Lower leg skin (tissue), 4 donors: ENCODE measurements around the gene UEVLD. TPM values are rescaled to one million over a fixed set of nuclear protein-coding genes. Genes with fewer than 3 reads are reported as not detected.

Source experiments
- DNase-seq, 2 donors: peaks; one replicate each; pipeline ENCODE4 v3.0.0-alpha.2; 2019; ENCODE audit warnings: low spot score in 2 of 2
- H3K4me3 ChIP-seq: fragments of 200-600 bp; sonication (generic); 2 replicates; pipeline ENCODE4 v1.5.1; 2017; ENCODE audit warnings: mild to moderate bottlenecking, low read depth; ENCODE audit not compliant: poor library complexity, severe bottlenecking
- POLR2A ChIP-seq, 2 donors: fragments of 450-650 bp; IDR thresholded peaks; one replicate each; pipeline ENCODE4 v1.6.1; 2016 to 2017; ENCODE audit warnings: antibody characterized with exemption in 2 of 2, mild to moderate bottlenecking in 1 of 2, moderate library complexity in 1 of 2
- WGBS, 2 donors: methylation state at CpG; one replicate each; pipeline ENCODE4 v1.1.5; 2018; 5-methylcytosine and 5-hydroxymethylcytosine counted together
- intact Hi-C: fragments of 100-400 bp; cut with DNase I; formaldehyde crosslinking; loops from one replicate; pipeline ENCODE4 v1.15.0; 2023; ENCODE audit warnings: low total_unique reads
- total RNA-seq, 4 donors: library from RNA; depleted of rRNA; stranded (reverse); fragments of >200 nt; gene quantifications; one replicate each; pipeline ENCODE4 v1.1.0, GENCODE V29; 2016
- TF ChIP-seq, protein P1 (sequence below), 3 donors: fragments of 450-650 bp; IDR thresholded peaks; one replicate each; pipeline ENCODE4 v1.5.1; 2016; ENCODE audit warnings: antibody characterized with exemption in 3 of 3, mild to moderate bottlenecking in 3 of 3, moderate library complexity in 2 of 3

The UEVLD gene
- total RNA-seq, 4 donors from 2014 or later, result 21.4 to 50.2 (median 31.3) TPM

GRCh38 chr11:18526521-18527296 lies 61.8 kb downstream of the UEVLD start, which contains the start of gene TSG101:
Gene TSG101 (minus strand): TSS chr11:18526942. CDS start chr11:18526816, 126 bp downstream.
- peak in 1 of 2 donors; percentile 56 for TF ChIP-seq POLR2A (IDR thresholded peaks at IDR 0.05)
- TF ChIP-seq, protein P1, sequence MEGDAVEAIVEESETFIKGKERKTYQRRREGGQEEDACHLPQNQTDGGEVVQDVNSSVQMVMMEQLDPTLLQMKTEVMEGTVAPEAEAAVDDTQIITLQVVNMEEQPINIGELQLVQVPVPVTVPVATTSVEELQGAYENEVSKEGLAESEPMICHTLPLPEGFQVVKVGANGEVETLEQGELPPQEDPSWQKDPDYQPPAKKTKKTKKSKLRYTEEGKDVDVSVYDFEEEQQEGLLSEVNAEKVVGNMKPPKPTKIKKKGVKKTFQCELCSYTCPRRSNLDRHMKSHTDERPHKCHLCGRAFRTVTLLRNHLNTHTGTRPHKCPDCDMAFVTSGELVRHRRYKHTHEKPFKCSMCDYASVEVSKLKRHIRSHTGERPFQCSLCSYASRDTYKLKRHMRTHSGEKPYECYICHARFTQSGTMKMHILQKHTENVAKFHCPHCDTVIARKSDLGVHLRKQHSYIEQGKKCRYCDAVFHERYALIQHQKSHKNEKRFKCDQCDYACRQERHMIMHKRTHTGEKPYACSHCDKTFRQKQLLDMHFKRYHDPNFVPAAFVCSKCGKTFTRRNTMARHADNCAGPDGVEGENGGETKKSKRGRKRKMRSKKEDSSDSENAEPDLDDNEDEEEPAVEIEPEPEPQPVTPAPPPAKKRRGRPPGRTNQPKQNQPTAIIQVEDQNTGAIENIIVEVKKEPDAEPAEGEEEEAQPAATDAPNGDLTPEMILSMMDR (IDR thresholded peaks at IDR 0.05), result no peak
- H3K4me3 ChIP-seq, result peak within 1 kb of the TSS; percentile 86
- peak; percentile 87 to 98 for DNase-seq
- WGBS, 2 donors, result 0 to 1% methylated on average over 37 to 42 of the region's 57 CpGs
- intact Hi-C loops, result loop anchor here (10.0 kb wide), 1 partner anchor 48 kb away; no protein-coding TSS in a partner anchor

- 0 to 1% methylated on average over 8 of the region's 8 CpGs for WGBS, 2 donors
These were observed 62.4 kb downstream of the UEVLD start for GRCh38 chr11:18526130-18526520.

GRCh38 chr11:18524248-18524647 lies 64.3 kb downstream of the UEVLD start:
- TF ChIP-seq, protein P1 (IDR thresholded peaks at IDR 0.05), result no peak
- TF ChIP-seq POLR2A (IDR thresholded peaks at IDR 0.05), result no peak
- 83 to 95% methylated on average over 1 of the region's 1 CpG for WGBS, 2 donors
- no peak for DNase-seq
- intact Hi-C loops, result loop anchor here (10.0 kb wide), 1 partner anchor 51 kb away; no protein-coding TSS in a partner anchor
- H3K4me3 ChIP-seq, result no peak overlapping the region

More at GRCh38 chr11:18526130-18526520, 62.4 kb downstream of the UEVLD start:
- H3K4me3 ChIP-seq, result peak overlapping the region; percentile 86
- no peak for DNase-seq
- intact Hi-C loops, result loop anchor here (10.0 kb wide), 1 partner anchor 49 kb away; no protein-coding TSS in a partner anchor
- no peak for TF ChIP-seq POLR2A (IDR thresholded peaks at IDR 0.05)
- TF ChIP-seq, protein P1 (IDR thresholded peaks at IDR 0.05), result no peak

- H3K4me3 ChIP-seq, result no peak overlapping the region
- no peak for TF ChIP-seq POLR2A (IDR thresholded peaks at IDR 0.05)
- TF ChIP-seq, protein P1 (IDR thresholded peaks at IDR 0.05), result no peak
- WGBS, 2 donors, result 66 to 75% methylated on average over 3 of the region's 3 CpGs
- intact Hi-C loops, result loop anchor here (10.0 kb wide), 1 partner anchor 52 kb away; no protein-coding TSS in a partner anchor
- DNase-seq, result no peak
These were observed 65.5 kb downstream of the UEVLD start for GRCh38 chr11:18523084-18523483.

GRCh38 chr11:18522388-18522787 lies 66.1 kb downstream of the UEVLD start:
- TF ChIP-seq, protein P1 (IDR thresholded peaks at IDR 0.05), result no peak
- TF ChIP-seq POLR2A (IDR thresholded peaks at IDR 0.05), result no peak
- WGBS, 2 donors, result 72 to 78% methylated on average over 4 of the region's 4 CpGs
- intact Hi-C loops, result loop anchor here (10.0 kb wide), 1 partner anchor 52 kb away; no protein-coding TSS in a partner anchor
- H3K4me3 ChIP-seq, result no peak overlapping the region
- DNase-seq, result no peak
